H9 (cell line): ENCODE results near the gene SGCD. TPM values are rescaled to one million over a fixed set of nuclear protein-coding genes. Genes with fewer than 3 reads are reported as not detected.

Experiments
- DNase-seq: peaks from one replicate; pipeline ENCODE4 v3.0.0-alpha.2; 2017
- H2AFZ ChIP-seq: one replicate; pipeline ENCODE4 v1.6.1; 2013; ENCODE audit warnings: mild to moderate bottlenecking, low read length, control low read depth, moderate library complexity
- H2AK5ac ChIP-seq: 2 replicates; pipeline ENCODE4 v1.6.1; 2013; ENCODE audit warnings: low read length, control low read depth, mixed read lengths; ENCODE audit not compliant: insufficient read length
- H2BK120ac ChIP-seq: one replicate; pipeline ENCODE4 v1.6.1; 2013; ENCODE audit warnings: low read depth, mild to moderate bottlenecking, low read length, control low read depth, inconsistent platforms; ENCODE audit not compliant: poor library complexity, severe bottlenecking
- H2BK12ac ChIP-seq: 2 replicates; pipeline ENCODE4 v1.6.1; 2013; ENCODE audit warnings: low read length, control low read depth, mixed read lengths, low read depth; ENCODE audit not compliant: insufficient read length
- H2BK15ac ChIP-seq: 2 replicates; pipeline ENCODE4 v1.6.1; 2013; ENCODE audit warnings: low read depth, low read length, control low read depth
- H2BK20ac ChIP-seq: one replicate; pipeline ENCODE4 v1.6.1; 2013; ENCODE audit warnings: low read depth, mild to moderate bottlenecking, low read length, control low read depth, inconsistent platforms; ENCODE audit not compliant: poor library complexity, severe bottlenecking
- H2BK5ac ChIP-seq: 2 replicates; pipeline ENCODE4 v1.6.1; 2013; ENCODE audit warnings: low read length, control low read depth, mixed read lengths; ENCODE audit not compliant: insufficient read length
- H3K14ac ChIP-seq: 2 replicates; pipeline ENCODE4 v1.6.1; 2013; ENCODE audit warnings: low read length, control low read depth; ENCODE audit not compliant: insufficient read depth
- H3K18ac ChIP-seq: 2 replicates; pipeline ENCODE4 v1.6.1; 2013; ENCODE audit warnings: low read depth, mild to moderate bottlenecking, mixed read lengths, low read length, control low read depth; ENCODE audit not compliant: insufficient read length
- H3K23ac ChIP-seq: 2 replicates; pipeline ENCODE4 v1.6.1; 2013; ENCODE audit warnings: low read length, control low read depth, mixed read lengths, low read depth; ENCODE audit not compliant: insufficient read length
- H3K23me2 ChIP-seq: 2 replicates; pipeline ENCODE4 v1.6.1; 2013; ENCODE audit warnings: low read depth, mild to moderate bottlenecking, mixed read lengths, low read length, control low read depth; ENCODE audit not compliant: insufficient read length, poor library complexity, severe bottlenecking
- H3K27ac ChIP-seq: 2 replicates; pipeline ENCODE4 v1.5.1; 2013; ENCODE audit warnings: low read length, control low read depth, mixed read lengths, low read depth; ENCODE audit not compliant: insufficient read length
- H3K27me3 ChIP-seq: 2 replicates; pipeline ENCODE4 v1.6.1; 2013; ENCODE audit warnings: low read length, control low read depth, inconsistent platforms; ENCODE audit not compliant: insufficient read depth
- H3K4ac ChIP-seq: 2 replicates; pipeline ENCODE4 v1.6.1; 2013; ENCODE audit warnings: low read depth, mild to moderate bottlenecking, control low read depth, inconsistent platforms, low read length, moderate library complexity
- H3K4me1 ChIP-seq: 2 replicates; pipeline ENCODE4 v1.6.1; 2013; ENCODE audit warnings: low read length, control low read depth, inconsistent platforms; ENCODE audit not compliant: insufficient read depth
- H3K4me2 ChIP-seq: 2 replicates; pipeline ENCODE4 v1.6.1; 2013; ENCODE audit warnings: low read length, control low read depth, mixed read lengths; ENCODE audit not compliant: insufficient read length, insufficient read depth
- H3K56ac ChIP-seq: 2 replicates; pipeline ENCODE4 v1.6.1; 2013; ENCODE audit warnings: low read depth, mild to moderate bottlenecking, mixed read lengths, low read length, control low read depth; ENCODE audit not compliant: insufficient read length
- H3K79me1 ChIP-seq: 2 replicates; pipeline ENCODE4 v1.6.1; 2013; ENCODE audit warnings: low read depth, mild to moderate bottlenecking, moderate library complexity, low read length, control low read depth, inconsistent platforms; ENCODE audit not compliant: insufficient read depth, poor library complexity, severe bottlenecking
- H3K79me2 ChIP-seq: 2 replicates; pipeline ENCODE4 v1.6.1; 2013; ENCODE audit warnings: low read length, control low read depth, inconsistent platforms; ENCODE audit not compliant: insufficient read depth
- H3K9ac ChIP-seq: 2 replicates; pipeline ENCODE4 v1.6.1; 2013; ENCODE audit warnings: low read length, control low read depth, mixed read lengths; ENCODE audit not compliant: insufficient read length; ENCODE audit errors: extremely low read depth
- H3K9me3 ChIP-seq: one replicate; pipeline ENCODE4 v1.6.1; 2013; ENCODE audit warnings: low read depth, low read length, inconsistent platforms; ENCODE audit not compliant: control insufficient read depth
- H3T11ph ChIP-seq: one replicate; pipeline ENCODE4 v1.6.1; 2013; ENCODE audit warnings: mild to moderate bottlenecking, low read length, control low read depth, inconsistent platforms
- H4K20me1 ChIP-seq: one replicate; pipeline ENCODE4 v1.6.1; 2013; ENCODE audit not compliant: control insufficient read depth, insufficient read length, insufficient read depth
- H4K5ac ChIP-seq: 2 replicates; pipeline ENCODE4 v1.6.1; 2013; ENCODE audit warnings: low read depth, mild to moderate bottlenecking, mixed read lengths, low read length, control low read depth; ENCODE audit not compliant: insufficient read length
- H4K8ac ChIP-seq: replicated peaks from 2 replicates; pipeline ENCODE4 v1.6.1; 2013; ENCODE audit warnings: low read length, control low read depth, mixed read lengths, low read depth; ENCODE audit not compliant: insufficient read length
- H4K91ac ChIP-seq: 2 replicates; pipeline ENCODE4 v1.6.1; 2013; ENCODE audit warnings: low read depth, mild to moderate bottlenecking, moderate library complexity, mixed read lengths, low read length, control low read depth; ENCODE audit not compliant: insufficient read length
- H3K27ac Mint-ChIP-seq, 3 experiments: 2 replicates in 2 of 3; 3 replicates in 1 of 3; pipeline ENCODE4 v1.8.0; 2020 to 2021; ENCODE audit warnings: mixed read lengths in 3 of 3, mild to moderate bottlenecking in 1 of 3, moderate library complexity in 1 of 3
- H3K27me3 Mint-ChIP-seq: 2 replicates; pipeline ENCODE4 v1.8.0; 2021; ENCODE audit warnings: low read depth, mild to moderate bottlenecking, moderate library complexity, mixed read lengths
- H3K36me3 Mint-ChIP-seq, 3 experiments: 2 replicates in 2 of 3; 3 replicates in 1 of 3; pipeline ENCODE4 v1.8.0; 2020 to 2021; ENCODE audit warnings: low read depth in 3 of 3, mixed read lengths in 3 of 3; ENCODE audit not compliant: insufficient read depth in 1 of 3
- H3K4me1 Mint-ChIP-seq, 2 experiments: 2 replicates each; pipeline ENCODE4 v1.8.0; 2020; ENCODE audit warnings: mixed read lengths in 2 of 2
- H3K4me3 Mint-ChIP-seq, 2 experiments: 2 replicates in 1 of 2; 3 replicates in 1 of 2; pipeline ENCODE4 v1.8.0; 2020 to 2021; ENCODE audit warnings: mild to moderate bottlenecking in 2 of 2, mixed read lengths in 2 of 2, moderate library complexity in 1 of 2
- H3K9me3 Mint-ChIP-seq, 2 experiments: 2 replicates in 1 of 2; 3 replicates in 1 of 2; pipeline ENCODE4 v1.8.0; 2020; ENCODE audit warnings: mild to moderate bottlenecking in 2 of 2, mixed read lengths in 2 of 2, moderate library complexity in 1 of 2
- WGBS: extraction: QIAGEN DNeasy Blood & Tissue Kit; methylation state at CpG from one replicate; pipeline ENCODE4 v1.1.7; 2013; ENCODE audit warnings: missing lambda C conversion rate, low lambda C conversion rate, mixed read lengths; ENCODE audit not compliant: insufficient read length; ENCODE audit errors: extremely low coverage; 5-methylcytosine and 5-hydroxymethylcytosine counted together
- total RNA-seq: library from RNA; stranded (reverse); gene quantifications from 2 replicates; pipeline ENCODE4 v1.2.1, GENCODE V29; 2021
- TF ChIP-seq, protein P1 (sequence below): fragments of 200-600 bp; sonication (generic); conservative IDR thresholded peaks from 3 replicates; pipeline ENCODE4 v1.8.0; 2021; ENCODE audit warnings: antibody characterized with exemption, mild to moderate bottlenecking

The SGCD gene
- total RNA-seq, 1 experiment from 2014 or later, result 0.11 TPM

DNA sequence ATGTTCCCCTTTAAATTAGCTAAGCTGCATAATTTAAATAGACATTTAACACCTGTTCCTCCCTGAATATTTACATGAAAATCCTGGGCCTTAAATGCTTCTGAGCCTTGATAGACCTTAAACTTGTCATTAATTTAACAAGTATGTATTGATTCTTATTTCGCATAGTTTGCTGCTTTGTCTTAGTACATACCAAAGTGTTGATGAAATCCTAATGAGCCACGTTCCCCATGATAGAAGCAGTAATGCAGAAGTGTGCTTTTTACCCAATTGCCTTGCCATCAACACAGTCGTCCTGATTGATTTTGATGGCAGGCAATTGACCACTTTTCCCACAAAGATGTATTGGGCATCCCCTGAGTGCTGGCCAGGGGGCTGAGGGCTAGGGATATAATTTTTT lies 213.5 kb downstream of the SGCD start:
- H3T11ph ChIP-seq, result no peak overlapping the region
- no peaks in the 10 kb centered on the region for H4K20me1 ChIP-seq
- no peak overlapping the region for H2AK5ac ChIP-seq
- no peak overlapping the region for H3K9ac ChIP-seq
- H4K8ac ChIP-seq, result no peak overlapping the region
- Mint-ChIP-seq H3K4me3 (no peak overlapping the region), H3K36me3 (no peaks in the 10 kb centered on the region), H3K9me3 (no peaks in the 10 kb centered on the region), H3K27me3 (no peaks in the 10 kb centered on the region), H3K4me1 (no peaks in the 10 kb centered on the region), H3K27ac (no peak overlapping the region)
- no CpG with 5 or more reads among the region's 3 CpGs for WGBS
- H3K4ac ChIP-seq, result no peak overlapping the region
- no peak overlapping the region for H2BK15ac ChIP-seq
- no peak overlapping the region for H4K91ac ChIP-seq
- no peak overlapping the region for H3K56ac ChIP-seq
- H3K27ac ChIP-seq, result no peak overlapping the region
- no peak overlapping the region for H3K23ac ChIP-seq
- no peak overlapping the region for H3K18ac ChIP-seq
- no peaks in the 10 kb centered on the region for H3K23me2 ChIP-seq
- H3K79me1 ChIP-seq, result no peaks in the 10 kb centered on the region
- TF ChIP-seq, protein P1, sequence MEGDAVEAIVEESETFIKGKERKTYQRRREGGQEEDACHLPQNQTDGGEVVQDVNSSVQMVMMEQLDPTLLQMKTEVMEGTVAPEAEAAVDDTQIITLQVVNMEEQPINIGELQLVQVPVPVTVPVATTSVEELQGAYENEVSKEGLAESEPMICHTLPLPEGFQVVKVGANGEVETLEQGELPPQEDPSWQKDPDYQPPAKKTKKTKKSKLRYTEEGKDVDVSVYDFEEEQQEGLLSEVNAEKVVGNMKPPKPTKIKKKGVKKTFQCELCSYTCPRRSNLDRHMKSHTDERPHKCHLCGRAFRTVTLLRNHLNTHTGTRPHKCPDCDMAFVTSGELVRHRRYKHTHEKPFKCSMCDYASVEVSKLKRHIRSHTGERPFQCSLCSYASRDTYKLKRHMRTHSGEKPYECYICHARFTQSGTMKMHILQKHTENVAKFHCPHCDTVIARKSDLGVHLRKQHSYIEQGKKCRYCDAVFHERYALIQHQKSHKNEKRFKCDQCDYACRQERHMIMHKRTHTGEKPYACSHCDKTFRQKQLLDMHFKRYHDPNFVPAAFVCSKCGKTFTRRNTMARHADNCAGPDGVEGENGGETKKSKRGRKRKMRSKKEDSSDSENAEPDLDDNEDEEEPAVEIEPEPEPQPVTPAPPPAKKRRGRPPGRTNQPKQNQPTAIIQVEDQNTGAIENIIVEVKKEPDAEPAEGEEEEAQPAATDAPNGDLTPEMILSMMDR, result no peak
- no peak overlapping the region for H2BK120ac ChIP-seq
- H3K14ac ChIP-seq, result no peak overlapping the region
- H2BK12ac ChIP-seq, result no peak overlapping the region
- no peaks in the 10 kb centered on the region for H3K4me1 ChIP-seq
- no peak overlapping the region for H2BK5ac ChIP-seq
- no peak overlapping the region for H4K5ac ChIP-seq
- H3K27me3 ChIP-seq, result no peaks in the 10 kb centered on the region
- H3K9me3 ChIP-seq, result no peaks in the 10 kb centered on the region
- DNase-seq, result no peak
- no peak overlapping the region for H2AFZ ChIP-seq
- no peak overlapping the region for H2BK20ac ChIP-seq
- H3K4me2 ChIP-seq, result no peak overlapping the region
- H3K79me2 ChIP-seq, result no peaks in the 10 kb centered on the region
